ENCODE data around the gene NINJ2. TPM values are rescaled to one million over a fixed set of nuclear protein-coding genes. Genes with fewer than 3 reads are reported as not detected.
"Not testable (repeated sequence)": the region's sequence is repeated elsewhere in the genome, so short reads cannot be mapped to it uniquely, and the experiment has no call there.

NINJ2 gene
- total RNA-seq, 1 donor from 2014 or later = not detected

- no peak for DNase-seq (ENCODE audit: low read depth)
- no peak for TF ChIP-seq CTCF (conservative IDR thresholded peaks at IDR 0.05; ENCODE audit: low read depth, low read length)
- no peak overlapping the region for H3K4me3 ChIP-seq (ENCODE audit: low read depth, low read length)
Observed at GRCh38 chr12:700016-700415, 36.8 kb upstream of the NINJ2 start.

GRCh38 chr12:698222-698621 is 35.0 kb upstream of the NINJ2 start:
- not testable (repeated sequence) for H3K4me3 ChIP-seq (ENCODE audit: low read depth, low read length); DNase-seq (ENCODE audit: low read depth)

GRCh38 chr12:697481-697880 is 34.2 kb upstream of the NINJ2 start:
- no peak overlapping the region for H3K4me3 ChIP-seq (ENCODE audit: low read depth, low read length)
- DNase-seq (ENCODE audit: low read depth) = no peak
- TF ChIP-seq CTCF (conservative IDR thresholded peaks at IDR 0.05; ENCODE audit: low read depth, low read length) = no peak

GRCh38 chr12:694734-695503 is 31.7 kb upstream of the NINJ2 start:
- H3K4me3 ChIP-seq (ENCODE audit: low read depth, low read length) = no peak overlapping the region
- no peak for TF ChIP-seq CTCF (conservative IDR thresholded peaks at IDR 0.05; ENCODE audit: low read depth, low read length)
- no peak for DNase-seq (ENCODE audit: low read depth)

GRCh38 chr12:693934-694533 is 30.8 kb upstream of the NINJ2 start:
- no peak for DNase-seq (ENCODE audit: low read depth)
- TF ChIP-seq CTCF (conservative IDR thresholded peaks at IDR 0.05; ENCODE audit: low read depth, low read length) = no peak
- no peak overlapping the region for H3K4me3 ChIP-seq (ENCODE audit: low read depth, low read length)

GRCh38 chr12:692274-692673 is 29.0 kb upstream of the NINJ2 start:
- no peak for DNase-seq (ENCODE audit: low read depth)
- TF ChIP-seq CTCF (conservative IDR thresholded peaks at IDR 0.05; ENCODE audit: low read depth, low read length) = no peak
- no peak overlapping the region for H3K4me3 ChIP-seq (ENCODE audit: low read depth, low read length)

GRCh38 chr12:690466-690865 is 27.2 kb upstream of the NINJ2 start:
- DNase-seq (ENCODE audit: low read depth) = no peak
- H3K4me3 ChIP-seq (ENCODE audit: low read depth, low read length) = no peak overlapping the region
- no peak for TF ChIP-seq CTCF (conservative IDR thresholded peaks at IDR 0.05; ENCODE audit: low read depth, low read length)

Data from epithelial cell of proximal tubule (primary cell).